ENCODE data around the gene CCDC70. TPM values are rescaled to one million over a fixed set of nuclear protein-coding genes. Genes with fewer than 3 reads are reported as not detected.

CCDC70 gene
- total and polyA plus RNA-seq, 2 of the 8 experiments (the other 6 are each of a cell fraction or from before 2014, with no cell fraction given), result not detected

- Histone ChIP-seq H3K27ac (ENCODE audit: low read depth, low read length) (no peak overlapping the region), H3K9me3 (ENCODE audit: insufficient read depth in 2 of 2, low read depth in 1 of 2, low read length in 1 of 2) (no peaks in the 10 kb centered on the region), H3K27me3 (replicated peaks in 1 of 4; ENCODE audit: control insufficient read depth in 3 of 4, extremely low read depth in 1 of 4, insufficient read depth in 3 of 4, low read length in 3 of 4) (no peaks in the 10 kb centered on the region), H4K20me1 (replicated peaks in 1 of 2; ENCODE audit: control insufficient read depth in 1 of 2, insufficient read depth in 2 of 2, low read length in 2 of 2) (no peaks in the 10 kb centered on the region), H2AK5ac (ENCODE audit: low read depth, low read length) (no peak overlapping the region), H2AFZ (ENCODE audit: low read length) (no peak overlapping the region), H3K79me2 (ENCODE audit: control insufficient read depth in 1 of 2, insufficient read depth in 2 of 2, low read length in 2 of 2) (no peaks in the 10 kb centered on the region), H3K9ac (replicated peaks in 1 of 4; ENCODE audit: extremely low read depth in 1 of 4, low read depth in 3 of 4, low read length in 3 of 4) (no peak overlapping the region), H3K4me3 (ENCODE audit: extremely low read depth in 1 of 4, insufficient read depth in 2 of 4, low read depth in 3 of 4, low read length in 4 of 4) (no peak overlapping the region), H2BK12ac (ENCODE audit: low read depth, low read length) (no peak overlapping the region), H4K5ac (ENCODE audit: insufficient read length, low read depth, low read length) (no peak overlapping the region), H2BK120ac (replicated peaks; ENCODE audit: low read depth, low read length) (no peak overlapping the region), H2BK5ac (ENCODE audit: low read depth, low read length) (no peak overlapping the region), H4K8ac (ENCODE audit: extremely low read depth, insufficient read depth, low read length) (no peak overlapping the region), H3K79me1 (ENCODE audit: low read depth, low read length) (no peaks in the 10 kb centered on the region), H3K4ac (replicated peaks; ENCODE audit: insufficient read length, low read depth, low read length) (no peak overlapping the region), H3K18ac (ENCODE audit: extremely low read depth, low read length) (no peak overlapping the region), H3K36me3 (ENCODE audit: control insufficient read depth in 2 of 4, insufficient read depth in 4 of 4, low read length in 3 of 4) (no peaks in the 10 kb centered on the region), H2BK15ac (ENCODE audit: low read length) (no peak overlapping the region), H2BK20ac (ENCODE audit: low read length) (no peak overlapping the region), H3K4me1 (replicated peaks in 1 of 4; ENCODE audit: control insufficient read depth in 3 of 4, insufficient read depth in 4 of 4, low read length in 3 of 4) (peaks cover 0 to 2% (median 0%) of the 10 kb centered on the region in 4 experiments; a peak in 1 of 7 replicates), H3K23ac (ENCODE audit: insufficient read length) (no peak overlapping the region), H4K91ac (replicated peaks; ENCODE audit: insufficient read length, low read length) (no peak overlapping the region), H3K56ac (replicated peaks; ENCODE audit: insufficient read length, low read depth, low read length) (no peak overlapping the region), H3K14ac (ENCODE audit: insufficient read length) (no peak overlapping the region), H3K4me2 (ENCODE audit: insufficient read depth in 1 of 2, low read depth in 2 of 2, low read length in 2 of 2) (no peak overlapping the region), H3K23me2 (ENCODE audit: low read depth, low read length) (no peaks in the 10 kb centered on the region)
- CTCF ChIA-PET (ENCODE audit: partially characterized antibody), result interaction anchor here (0.9 kb wide), 1 partner anchor 26 kb away, joined by 4 read pairs; no protein-coding TSS in a partner anchor
- DNase-seq (ENCODE audit: low read depth in 1 of 2, low spot score in 2 of 2) (no peak), FAIRE-seq (no peak)
- 84% methylated on average over 6 of the region's 6 CpGs; no CpG with 5 or more reads in 1 of the 2 experiments for whole genome bisulfite sequencing, 2 experiments (ENCODE audit: extremely low coverage in 1 of 2, insufficient coverage in 1 of 2, insufficient read length in 1 of 2, insufficient replicate concordance in 2 of 2, low coverage in 1 of 2, low lambda C conversion rate in 2 of 2, missing lambda C conversion rate in 1 of 2)
- POLR2A ChIA-PET (ENCODE audit: partially characterized antibody), result no interaction called here
- no peak for TF ChIP-seq TAF1 (IDR thresholded peaks at IDR 0.05; ENCODE audit: low read depth, low read length)
- no peak for TF ChIP-seq PHF8 (conservative IDR thresholded peaks at IDR 0.05; ENCODE audit: low read depth, low read length)
- no peak for TF ChIP-seq CBX8 (IDR thresholded peaks at IDR 0.05; ENCODE audit: borderline replicate concordance, low read depth, low read length)
- no peak for TF ChIP-seq CHD2 (IDR thresholded peaks at IDR 0.05; ENCODE audit: low read length)
- TF ChIP-seq SIN3A (conservative IDR thresholded peaks at IDR 0.05 in 1 of 2, IDR thresholded peaks at IDR 0.05 in 1 of 2; ENCODE audit: low read depth in 1 of 2, low read length in 2 of 2), result no peak
- TF ChIP-seq TEAD4 (IDR thresholded peaks at IDR 0.05; ENCODE audit: low read depth, low read length), result no peak
- no peak for TF ChIP-seq EGR1 (IDR thresholded peaks at IDR 0.05; ENCODE audit: borderline replicate concordance, low read depth, low read length)
- TF ChIP-seq EZH2 (IDR thresholded peaks at IDR 0.05; ENCODE audit: low read depth, low read length, severe bottlenecking), result no peak
Observed at GRCh38 chr13:51841732-51842131, 20.0 kb upstream of the CCDC70 start.

Data from H1 (cell line).